Cardiac muscle cell (in vitro differentiated cells and primary cell): ENCODE measurements around the gene DENND6B. TPM values are rescaled to one million over a fixed set of nuclear protein-coding genes. Genes with fewer than 3 reads are reported as not detected.
A peak's percentile ranks its signal among the peaks of the same experiment; 100 is the strongest.

ENCODE experiments used
- DNase-seq, 2 donors: peaks; one replicate each; pipeline versions ENCODE4 v3.0.0 to v3.0.0-alpha.2; 2010 to 2017; ENCODE audit warnings: low read depth in 1 of 2, low spot score in 1 of 2
- H3K27ac ChIP-seq: fragments of 200-600 bp; sonication (generic); 2 replicates; pipeline ENCODE4 v1.5.1; 2016
- H3K27me3 ChIP-seq: fragments of 200-600 bp; sonication (generic); 2 replicates; pipeline ENCODE4 v1.6.0; 2016; ENCODE audit warnings: control low read depth
- H3K36me3 ChIP-seq: fragments of 200-600 bp; sonication (generic); 2 replicates; pipeline ENCODE4 v1.5.1; 2016; ENCODE audit warnings: control low read depth
- H3K4me1 ChIP-seq: fragments of 200-600 bp; sonication (generic); 2 replicates; pipeline ENCODE4 v1.8.1; 2017; ENCODE audit warnings: low read depth, mild to moderate bottlenecking, mixed run types
- H3K4me3 ChIP-seq: fragments of 200-600 bp; sonication (generic); 2 replicates; pipeline ENCODE4 v1.5.1; 2016; ENCODE audit warnings: mild to moderate bottlenecking
- H3K9me3 ChIP-seq: fragments of 200-600 bp; sonication (generic); 2 replicates; pipeline ENCODE4 v1.5.1; 2017; ENCODE audit warnings: low read depth, mild to moderate bottlenecking, control low read depth
- polyA plus RNA-seq: library from polyadenylated mRNA; unstranded; fragments of >200 nt; fragmentation: Nextera tagmentation; extraction: Ambion mirVana; gene quantifications from 2 replicates; pipeline ENCODE4 v1.2.1, GENCODE V29; 2016
- total RNA-seq: library from RNA; depleted of rRNA; stranded (reverse); fragments of >200 nt; gene quantifications from 2 replicates; pipeline ENCODE4 v1.2.3, GENCODE V29; 2016
- TF ChIP-seq, protein P1 (sequence below): IDR thresholded peaks from 2 replicates; pipeline ENCODE4 v1.5.1; 2012; ENCODE audit warnings: low read depth, mild to moderate bottlenecking, low read length

Gene DENND6B
- total and polyA plus RNA-seq, 2 experiments from 2014 or later, result 7.0 to 13.3 TPM

GRCh38 chr22:50356186-50356585 lies 29.4 kb upstream of the DENND6B start:
- DNase-seq, result no peak
- Histone ChIP-seq H3K27ac (no peak overlapping the region), H3K4me3 (no peak overlapping the region), H3K27me3 (no peaks in the 10 kb centered on the region), H3K36me3 (no peaks in the 10 kb centered on the region), H3K9me3 (no peaks in the 10 kb centered on the region), H3K4me1 (no peaks in the 10 kb centered on the region)
- TF ChIP-seq, protein P1, sequence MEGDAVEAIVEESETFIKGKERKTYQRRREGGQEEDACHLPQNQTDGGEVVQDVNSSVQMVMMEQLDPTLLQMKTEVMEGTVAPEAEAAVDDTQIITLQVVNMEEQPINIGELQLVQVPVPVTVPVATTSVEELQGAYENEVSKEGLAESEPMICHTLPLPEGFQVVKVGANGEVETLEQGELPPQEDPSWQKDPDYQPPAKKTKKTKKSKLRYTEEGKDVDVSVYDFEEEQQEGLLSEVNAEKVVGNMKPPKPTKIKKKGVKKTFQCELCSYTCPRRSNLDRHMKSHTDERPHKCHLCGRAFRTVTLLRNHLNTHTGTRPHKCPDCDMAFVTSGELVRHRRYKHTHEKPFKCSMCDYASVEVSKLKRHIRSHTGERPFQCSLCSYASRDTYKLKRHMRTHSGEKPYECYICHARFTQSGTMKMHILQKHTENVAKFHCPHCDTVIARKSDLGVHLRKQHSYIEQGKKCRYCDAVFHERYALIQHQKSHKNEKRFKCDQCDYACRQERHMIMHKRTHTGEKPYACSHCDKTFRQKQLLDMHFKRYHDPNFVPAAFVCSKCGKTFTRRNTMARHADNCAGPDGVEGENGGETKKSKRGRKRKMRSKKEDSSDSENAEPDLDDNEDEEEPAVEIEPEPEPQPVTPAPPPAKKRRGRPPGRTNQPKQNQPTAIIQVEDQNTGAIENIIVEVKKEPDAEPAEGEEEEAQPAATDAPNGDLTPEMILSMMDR, result no peak

DNA sequence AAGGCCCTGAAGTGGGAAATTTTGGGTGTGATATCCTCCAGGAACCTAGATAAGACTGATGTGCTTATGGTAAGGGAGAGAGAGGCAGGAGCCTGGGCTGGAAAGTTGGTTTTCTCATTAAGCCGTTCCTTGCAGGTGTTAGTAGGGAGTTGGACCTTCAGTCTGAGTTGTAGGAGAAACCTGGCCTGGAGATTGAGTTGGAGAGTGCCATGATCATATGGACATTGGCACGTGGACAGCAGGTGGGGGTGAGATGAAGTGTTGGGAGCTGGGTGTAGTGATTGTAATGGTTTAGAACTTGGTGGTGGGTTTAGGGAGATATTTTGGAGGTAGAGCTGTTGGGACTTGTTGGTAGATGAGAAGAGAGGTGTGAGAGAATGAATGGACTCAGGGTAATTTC lies 21.2 kb upstream of the DENND6B start:
- Histone ChIP-seq H3K4me3 (no peak overlapping the region), H3K27me3 (no peaks in the 10 kb centered on the region), H3K27ac (no peak overlapping the region), H3K9me3 (no peaks in the 10 kb centered on the region), H3K4me1 (no peaks in the 10 kb centered on the region), H3K36me3 (no peaks in the 10 kb centered on the region)
- TF ChIP-seq, protein P1, result no peak
- DNase-seq, result no peak

GRCh38 chr22:50347157-50347556 lies 20.3 kb upstream of the DENND6B start:
- TF ChIP-seq, protein P1, result no peak
- no peaks in the 10 kb centered on the region for H3K36me3 ChIP-seq
- H3K27ac ChIP-seq, result no peak overlapping the region
- no peak overlapping the region for H3K4me3 ChIP-seq
- no peaks in the 10 kb centered on the region for H3K4me1 ChIP-seq
- H3K9me3 ChIP-seq, result no peaks in the 10 kb centered on the region
- no peak for DNase-seq
- H3K27me3 ChIP-seq, result no peaks in the 10 kb centered on the region

DNA sequence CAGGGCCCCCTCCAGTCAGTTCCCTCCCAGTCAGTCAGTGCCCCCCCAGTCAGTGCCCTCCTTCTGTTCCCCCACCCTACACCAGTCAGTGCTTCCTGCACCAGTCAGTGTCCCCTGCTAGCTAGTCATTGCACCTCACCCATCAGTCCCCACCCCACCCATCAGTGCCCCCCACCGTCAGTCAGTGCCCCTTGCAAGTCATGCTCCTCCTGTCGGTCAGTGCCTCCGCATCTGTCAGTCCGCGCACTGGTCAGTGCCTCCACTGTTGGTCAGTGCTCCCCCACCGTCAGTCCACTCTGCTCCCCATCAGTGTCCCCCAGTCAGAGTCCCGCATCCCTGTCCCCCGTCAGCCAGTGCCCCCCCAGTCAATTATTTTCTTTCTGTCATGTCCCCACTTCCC lies 19.7 kb upstream of the DENND6B start:
- DNase-seq, result no peak
- no peak overlapping the region for H3K27ac ChIP-seq
- no peaks in the 10 kb centered on the region for H3K36me3 ChIP-seq
- no peaks in the 10 kb centered on the region for H3K9me3 ChIP-seq
- TF ChIP-seq, protein P1, result no peak
- H3K27me3 ChIP-seq, result no peaks in the 10 kb centered on the region
- no peaks in the 10 kb centered on the region for H3K4me1 ChIP-seq
- H3K4me3 ChIP-seq, result no peak overlapping the region

- Histone ChIP-seq H3K4me1 (no peaks in the 10 kb centered on the region), H3K36me3 (no peaks in the 10 kb centered on the region), H3K4me3 (peak overlapping the region; percentile 99), H3K27ac (peak overlapping the region; percentile 66), H3K27me3 (no peaks in the 10 kb centered on the region), H3K9me3 (no peaks in the 10 kb centered on the region)
- TF ChIP-seq, protein P1, result no peak
- no peak for DNase-seq
These were observed 16.7 kb upstream of the DENND6B start for GRCh38 chr22:50343541-50343935.
